WTC11 (cell line): ENCODE measurements around the gene PRSS23. TPM values are rescaled to one million over a fixed set of nuclear protein-coding genes. Genes with fewer than 3 reads are reported as not detected.

ENCODE experiments used
- ATAC-seq: fragments of 200-7000 bp; cut with Tn5 transposase; 2 replicates; pipeline ENCODE4 v1.10.0; 2021; ENCODE audit warnings: mild to moderate bottlenecking, moderate library complexity
- CTCF ChIA-PET: fragments of 300-600 bp; sonication (Branson Sonifier 250); formaldehyde crosslinking; loops from one replicate; lab custom pipeline; 2021; ENCODE audit warnings: antibody characterized with exemption; lab: Charles Lee
- POLR2A ChIA-PET: fragments of 350-600 bp; sonication (Branson Sonifier 250); formaldehyde crosslinking; loops from one replicate; lab custom pipeline; 2021; ENCODE audit warnings: antibody characterized with exemption; lab: Charles Lee
- DNase-seq: peaks from one replicate; pipeline ENCODE4 v3.0.0; 2021; ENCODE audit warnings: low spot score
- H3K27ac Mint-ChIP-seq: 2 replicates; pipeline ENCODE4 v1.8.0; 2021; ENCODE audit warnings: mixed read lengths
- H3K27me3 Mint-ChIP-seq: 2 replicates; pipeline ENCODE4 v1.8.0; 2021; ENCODE audit warnings: low read depth, mild to moderate bottlenecking, moderate library complexity, mixed read lengths
- H3K36me3 Mint-ChIP-seq: 2 replicates; pipeline ENCODE4 v1.8.0; 2021; ENCODE audit warnings: mixed read lengths
- H3K4me1 Mint-ChIP-seq: 2 replicates; pipeline ENCODE4 v1.8.0; 2022; ENCODE audit warnings: mixed read lengths
- H3K4me3 Mint-ChIP-seq: 2 replicates; pipeline ENCODE4 v1.8.0; 2021; ENCODE audit warnings: mild to moderate bottlenecking, moderate library complexity, mixed read lengths
- H3K9me3 Mint-ChIP-seq: 2 replicates; pipeline ENCODE4 v1.8.0; 2021; ENCODE audit warnings: mixed read lengths
- AFF4 ChIP-seq: sonication (generic); formaldehyde crosslinking; IDR thresholded peaks from 2 replicates; pipeline ENCODE4 v1.8.1; 2023; ENCODE audit warnings: mild to moderate bottlenecking, missing genetic modification reagents, borderline replicate concordance
- ATF2 ChIP-seq: sonication (generic); formaldehyde crosslinking; IDR thresholded peaks from 2 replicates; pipeline ENCODE4 v1.8.1; 2022; ENCODE audit warnings: low read depth, missing genetic modification reagents, borderline replicate concordance
- CTCF ChIP-seq: fragments of 200-600 bp; IDR thresholded peaks from 2 replicates; pipeline ENCODE4 v1.8.0; 2022; ENCODE audit warnings: antibody characterized with exemption
- MLX ChIP-seq: sonication (generic); formaldehyde crosslinking; IDR thresholded peaks from 2 replicates; pipeline ENCODE4 v1.8.1; 2023; ENCODE audit warnings: mild to moderate bottlenecking, missing genetic modification reagents, moderate library complexity
- NR1H2 ChIP-seq: sonication (generic); formaldehyde crosslinking; IDR thresholded peaks from 2 replicates; pipeline ENCODE4 v1.9.0; 2021; ENCODE audit warnings: mild to moderate bottlenecking, moderate library complexity, missing genetic modification reagents
- RELA ChIP-seq: sonication (generic); formaldehyde crosslinking; IDR thresholded peaks from 2 replicates; pipeline ENCODE4 v1.8.1; 2022; ENCODE audit warnings: missing genetic modification reagents, mild to moderate bottlenecking, borderline replicate concordance
- TP53 ChIP-seq: sonication (generic); formaldehyde crosslinking; IDR thresholded peaks from 2 replicates; pipeline ENCODE4 v1.8.1; 2023; ENCODE audit warnings: mild to moderate bottlenecking, missing genetic modification reagents
- ZNF532 ChIP-seq: fragments of 250-450 bp; sonication (Bioruptor Pico); IDR thresholded peaks from 2 replicates; pipeline ENCODE4 v1.9.0; 2021; ENCODE audit warnings: mild to moderate bottlenecking, borderline replicate concordance
- ZSCAN18 ChIP-seq: fragments of 250-450 bp; sonication (Bioruptor Pico); IDR thresholded peaks from 2 replicates; pipeline ENCODE4 v2.1.2; 2022; ENCODE audit warnings: mild to moderate bottlenecking, moderate library complexity
- total RNA-seq: library from RNA; stranded (reverse); gene quantifications from 3 replicates; pipeline ENCODE4 v1.2.3, GENCODE V29; 2021
- TF ChIP-seq, protein P1 (sequence below): fragments of 250-450 bp; sonication (Bioruptor Pico); conservative IDR thresholded peaks from 2 replicates; pipeline ENCODE4 v1.9.0; 2021; ENCODE audit warnings: mild to moderate bottlenecking
- TF ChIP-seq, protein P2 (sequence below): sonication (generic); formaldehyde crosslinking; IDR thresholded peaks from 2 replicates; pipeline ENCODE4 v1.8.0; 2023; ENCODE audit warnings: mild to moderate bottlenecking, missing genetic modification reagents
- TF ChIP-seq, protein P3 (sequence below): sonication (generic); formaldehyde crosslinking; IDR thresholded peaks from 2 replicates; pipeline ENCODE4 v1.8.1; 2023; ENCODE audit warnings: mild to moderate bottlenecking, missing genetic modification reagents

PRSS23 gene
- total RNA-seq, 1 experiment from 2014 or later = 4.2 TPM

DNA sequence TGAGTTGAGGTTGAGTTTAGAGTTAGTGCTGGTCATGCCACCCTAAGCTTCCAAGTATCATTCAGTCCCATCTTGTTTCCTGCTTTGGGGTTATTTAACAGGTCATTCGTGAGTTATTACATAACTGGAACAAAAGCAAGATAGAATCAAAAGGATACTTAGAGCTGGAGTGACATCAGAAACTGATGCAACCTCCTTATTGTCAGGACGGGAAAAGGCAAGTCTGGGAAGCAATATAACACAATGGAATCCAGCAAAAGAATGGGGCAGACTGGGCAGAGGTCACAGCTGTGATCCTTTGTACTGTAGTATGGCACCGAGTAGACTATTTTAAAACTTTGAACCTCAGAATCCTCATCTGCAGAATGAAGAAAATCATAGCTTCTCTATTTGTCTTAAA, 4.4 kb upstream of the PRSS23 start:
- H3K36me3 Mint-ChIP-seq = no peaks in the 10 kb centered on the region
- no peak overlapping the region for H3K4me3 Mint-ChIP-seq
- DNase-seq = no peak
- POLR2A ChIA-PET = no interaction called here
- ATAC-seq = no peak
- H3K9me3 Mint-ChIP-seq = no peaks in the 10 kb centered on the region
- TF ChIP-seq MLX (no peak), ZNF532 (CRISPR knock-in tag) (no peak), TP53 (no peak), RELA (CRISPR knock-in tag) (no peak), CTCF (no peak), ATF2 (CRISPR knock-in tag) (no peak), AFF4 (no peak), NR1H2 (CRISPR knock-in tag) (no peak), ZSCAN18 (CRISPR knock-in tag) (no peak)
- TF ChIP-seq, protein P1, sequence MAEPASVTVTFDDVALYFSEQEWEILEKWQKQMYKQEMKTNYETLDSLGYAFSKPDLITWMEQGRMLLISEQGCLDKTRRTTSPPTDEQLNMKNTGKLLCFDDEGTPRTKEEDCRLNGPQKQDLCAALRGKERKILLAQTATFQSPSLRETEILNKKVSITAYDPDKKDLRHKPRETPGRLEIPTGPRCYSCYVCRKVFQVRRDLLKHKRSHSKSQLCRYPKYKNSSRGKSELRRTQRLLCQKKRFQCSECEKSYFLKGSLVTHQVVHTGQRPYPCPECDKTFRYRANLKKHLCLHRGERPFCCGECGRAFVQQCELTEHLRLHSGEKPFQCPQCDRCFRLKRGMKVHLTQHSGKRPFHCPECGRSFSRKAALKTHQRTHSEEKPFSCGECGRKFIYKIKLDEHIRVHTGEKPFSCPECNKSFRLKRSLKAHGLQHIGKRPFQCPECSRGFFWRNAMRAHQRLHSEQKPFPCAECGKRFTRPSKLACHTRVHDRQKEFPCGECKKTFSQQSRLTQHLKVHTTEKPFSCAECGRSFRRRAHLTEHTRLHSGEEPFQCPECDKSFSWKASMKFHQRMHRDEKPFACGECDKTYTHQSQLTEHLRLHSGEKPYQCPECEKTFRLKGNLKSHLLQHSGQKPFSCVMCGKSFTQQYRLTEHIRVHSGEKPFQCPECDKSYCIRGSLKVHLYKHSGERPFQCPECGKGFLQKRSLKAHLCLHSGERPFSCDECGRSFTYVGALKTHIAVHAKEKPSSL (CRISPR knock-in tag) = no peak
- TF ChIP-seq, protein P2, sequence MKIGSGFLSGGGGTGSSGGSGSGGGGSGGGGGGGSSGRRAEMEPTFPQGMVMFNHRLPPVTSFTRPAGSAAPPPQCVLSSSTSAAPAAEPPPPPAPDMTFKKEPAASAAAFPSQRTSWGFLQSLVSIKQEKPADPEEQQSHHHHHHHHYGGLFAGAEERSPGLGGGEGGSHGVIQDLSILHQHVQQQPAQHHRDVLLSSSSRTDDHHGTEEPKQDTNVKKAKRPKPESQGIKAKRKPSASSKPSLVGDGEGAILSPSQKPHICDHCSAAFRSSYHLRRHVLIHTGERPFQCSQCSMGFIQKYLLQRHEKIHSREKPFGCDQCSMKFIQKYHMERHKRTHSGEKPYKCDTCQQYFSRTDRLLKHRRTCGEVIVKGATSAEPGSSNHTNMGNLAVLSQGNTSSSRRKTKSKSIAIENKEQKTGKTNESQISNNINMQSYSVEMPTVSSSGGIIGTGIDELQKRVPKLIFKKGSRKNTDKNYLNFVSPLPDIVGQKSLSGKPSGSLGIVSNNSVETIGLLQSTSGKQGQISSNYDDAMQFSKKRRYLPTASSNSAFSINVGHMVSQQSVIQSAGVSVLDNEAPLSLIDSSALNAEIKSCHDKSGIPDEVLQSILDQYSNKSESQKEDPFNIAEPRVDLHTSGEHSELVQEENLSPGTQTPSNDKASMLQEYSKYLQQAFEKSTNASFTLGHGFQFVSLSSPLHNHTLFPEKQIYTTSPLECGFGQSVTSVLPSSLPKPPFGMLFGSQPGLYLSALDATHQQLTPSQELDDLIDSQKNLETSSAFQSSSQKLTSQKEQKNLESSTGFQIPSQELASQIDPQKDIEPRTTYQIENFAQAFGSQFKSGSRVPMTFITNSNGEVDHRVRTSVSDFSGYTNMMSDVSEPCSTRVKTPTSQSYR (CRISPR knock-in tag) = no peak
- TF ChIP-seq, protein P3, sequence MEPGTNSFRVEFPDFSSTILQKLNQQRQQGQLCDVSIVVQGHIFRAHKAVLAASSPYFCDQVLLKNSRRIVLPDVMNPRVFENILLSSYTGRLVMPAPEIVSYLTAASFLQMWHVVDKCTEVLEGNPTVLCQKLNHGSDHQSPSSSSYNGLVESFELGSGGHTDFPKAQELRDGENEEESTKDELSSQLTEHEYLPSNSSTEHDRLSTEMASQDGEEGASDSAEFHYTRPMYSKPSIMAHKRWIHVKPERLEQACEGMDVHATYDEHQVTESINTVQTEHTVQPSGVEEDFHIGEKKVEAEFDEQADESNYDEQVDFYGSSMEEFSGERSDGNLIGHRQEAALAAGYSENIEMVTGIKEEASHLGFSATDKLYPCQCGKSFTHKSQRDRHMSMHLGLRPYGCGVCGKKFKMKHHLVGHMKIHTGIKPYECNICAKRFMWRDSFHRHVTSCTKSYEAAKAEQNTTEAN (CRISPR knock-in tag) = no peak
- H3K27ac Mint-ChIP-seq = no peak overlapping the region
- peaks cover 2% of the 10 kb centered on the region for H3K4me1 Mint-ChIP-seq
- peaks cover 22% of the 10 kb centered on the region for H3K27me3 Mint-ChIP-seq
- CTCF ChIA-PET = interaction anchor here (0.6 to 1.4 kb wide), 4 partner anchors 12 to 224 kb away, joined by 3 to 4 read pairs (median 4); no protein-coding TSS in a partner anchor
